HG03196 (cell line): ENCODE results near the gene CTSE.

Source experiments
- ATAC-seq: cut with Tn5 transposase; IDR thresholded peaks from one replicate; pipeline ENCODE4 v1.9.1; 2021; ENCODE audit not compliant: unreplicated experiment

CTSE gene

DNA sequence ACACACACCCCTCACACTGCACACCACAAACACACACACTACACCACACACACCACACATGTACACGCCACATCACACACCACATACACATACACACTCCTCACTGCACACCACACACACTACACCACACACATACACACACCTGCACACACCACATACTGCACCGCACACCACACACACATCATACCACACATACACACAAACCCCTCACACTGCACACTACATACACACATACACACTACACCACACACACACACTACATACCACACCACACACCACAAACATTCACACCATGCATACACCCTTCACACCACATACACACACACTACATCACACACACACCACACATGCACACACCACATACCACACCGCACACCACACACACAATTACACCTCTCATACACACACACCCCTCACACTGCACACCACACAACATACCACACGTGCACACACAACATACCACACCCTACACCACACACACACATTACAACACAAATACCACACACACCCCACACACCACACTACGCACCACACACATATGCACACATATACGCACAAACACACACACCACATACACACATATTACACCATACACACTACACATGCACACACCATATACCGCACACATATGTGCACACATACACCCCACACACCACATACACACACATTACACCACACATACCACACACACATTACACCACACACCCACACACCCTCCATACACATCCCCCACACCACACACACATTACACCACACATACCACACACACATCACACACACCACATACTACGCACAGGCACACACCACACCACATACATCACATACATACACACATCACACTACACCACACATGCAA is 50.1 kb downstream of the CTSE start:
- no peak for ATAC-seq

DNA sequence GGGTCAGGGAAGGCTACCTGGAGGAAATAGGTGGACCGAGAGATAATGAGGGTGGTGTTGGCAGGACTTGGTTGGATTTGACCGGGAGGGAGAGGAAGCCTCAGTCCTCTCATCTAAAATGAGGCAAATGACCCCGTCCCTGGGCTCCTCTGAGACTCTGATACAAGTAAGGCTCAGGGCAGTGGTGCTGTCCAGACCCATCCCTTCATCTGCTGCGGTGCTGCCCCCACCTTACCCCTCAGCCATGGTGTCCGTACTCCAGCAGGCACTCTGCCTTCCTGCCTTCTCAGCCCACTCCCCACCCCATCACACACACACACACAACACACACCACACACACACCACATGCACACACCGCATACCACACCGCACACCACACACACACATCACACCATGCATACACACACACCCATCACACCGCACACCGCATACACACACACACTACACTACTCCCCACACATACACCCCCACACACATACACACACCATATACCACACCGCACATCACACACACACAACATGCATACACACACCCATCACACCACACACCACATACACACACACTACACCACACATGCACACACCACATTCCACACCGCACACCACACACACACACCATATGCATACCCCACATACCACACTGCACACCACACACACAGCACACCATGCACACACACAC is 51.1 kb downstream of the CTSE start:
- no peak for ATAC-seq

DNA sequence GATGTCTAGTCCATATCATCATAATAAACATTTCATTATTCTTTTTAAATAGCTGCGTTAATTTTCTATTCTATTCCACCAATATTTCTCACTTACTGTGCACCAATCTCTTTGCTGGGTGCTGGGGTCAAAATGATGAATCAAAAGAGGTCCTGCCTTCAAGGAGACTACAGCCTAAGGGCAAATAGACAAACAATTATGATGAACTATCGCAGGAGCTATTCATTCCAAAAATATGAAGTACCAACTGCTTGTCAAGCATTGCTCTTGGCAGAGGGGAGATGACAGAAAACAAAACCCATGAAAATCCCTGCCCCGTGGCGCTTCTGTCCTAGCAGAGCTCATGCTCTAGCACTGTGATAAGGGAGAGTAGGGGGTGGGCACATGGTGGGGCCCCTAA is 51.6 kb downstream of the CTSE start:
- ATAC-seq: no peak

DNA sequence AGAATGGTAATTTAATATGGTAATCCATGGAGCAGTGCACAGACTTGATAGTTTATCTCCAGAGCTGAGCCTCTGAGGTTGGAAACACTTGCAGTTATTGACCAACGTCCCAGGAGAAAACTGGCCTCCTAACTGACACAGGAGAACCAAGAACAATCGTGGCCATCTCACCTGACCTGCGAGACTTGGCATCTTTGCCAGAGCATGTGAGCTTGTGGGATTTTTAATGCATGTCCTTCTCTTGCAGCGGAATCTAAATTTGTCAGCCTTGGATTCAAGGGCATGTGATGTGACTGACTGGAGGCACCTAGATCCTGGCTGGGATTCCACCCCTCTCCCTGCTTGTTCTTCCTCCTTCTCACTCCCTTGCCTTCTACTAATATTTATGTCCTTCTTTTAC is 52.6 kb downstream of the CTSE start:
- no peak for ATAC-seq

DNA sequence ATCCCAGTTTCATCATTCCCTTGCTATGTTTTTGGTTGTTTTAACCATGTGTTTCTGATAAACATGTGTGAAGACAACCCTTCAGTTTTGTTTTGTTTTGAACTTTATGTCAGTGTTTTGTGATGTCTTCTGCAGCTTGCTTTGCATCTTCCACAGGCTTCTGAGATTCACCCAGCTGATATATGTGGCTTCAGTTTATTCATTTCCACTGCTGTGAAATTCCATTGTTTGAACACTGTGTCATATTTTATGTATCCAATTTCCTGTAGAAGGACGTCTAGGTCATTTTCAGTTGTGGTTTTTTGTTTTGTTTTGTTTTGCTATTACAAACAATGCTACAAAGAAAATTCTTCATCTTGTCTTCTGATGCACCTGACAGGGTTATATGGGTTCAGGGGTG is 53.2 kb downstream of the CTSE start:
- ATAC-seq: no peak

DNA sequence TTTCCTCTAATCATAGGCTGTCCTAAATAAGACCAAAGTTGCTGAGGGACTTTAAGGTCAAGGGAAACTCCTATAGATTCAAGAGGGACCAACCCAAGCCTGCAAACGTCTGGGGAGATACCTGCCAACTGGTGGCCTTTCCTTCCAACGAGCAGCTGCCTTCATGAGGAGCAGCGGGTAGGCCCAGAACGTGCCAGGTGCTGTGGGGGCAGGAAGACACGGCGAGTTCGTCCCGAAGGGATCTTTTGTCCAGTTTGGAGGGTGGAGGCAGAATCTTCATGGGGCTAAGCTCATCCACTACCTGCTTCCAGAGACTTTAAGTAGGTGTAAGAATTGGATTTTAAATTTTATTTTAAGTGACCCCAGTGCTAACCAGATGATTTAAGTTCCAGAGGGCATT is 54.5 kb downstream of the CTSE start:
- ATAC-seq: no peak

DNA sequence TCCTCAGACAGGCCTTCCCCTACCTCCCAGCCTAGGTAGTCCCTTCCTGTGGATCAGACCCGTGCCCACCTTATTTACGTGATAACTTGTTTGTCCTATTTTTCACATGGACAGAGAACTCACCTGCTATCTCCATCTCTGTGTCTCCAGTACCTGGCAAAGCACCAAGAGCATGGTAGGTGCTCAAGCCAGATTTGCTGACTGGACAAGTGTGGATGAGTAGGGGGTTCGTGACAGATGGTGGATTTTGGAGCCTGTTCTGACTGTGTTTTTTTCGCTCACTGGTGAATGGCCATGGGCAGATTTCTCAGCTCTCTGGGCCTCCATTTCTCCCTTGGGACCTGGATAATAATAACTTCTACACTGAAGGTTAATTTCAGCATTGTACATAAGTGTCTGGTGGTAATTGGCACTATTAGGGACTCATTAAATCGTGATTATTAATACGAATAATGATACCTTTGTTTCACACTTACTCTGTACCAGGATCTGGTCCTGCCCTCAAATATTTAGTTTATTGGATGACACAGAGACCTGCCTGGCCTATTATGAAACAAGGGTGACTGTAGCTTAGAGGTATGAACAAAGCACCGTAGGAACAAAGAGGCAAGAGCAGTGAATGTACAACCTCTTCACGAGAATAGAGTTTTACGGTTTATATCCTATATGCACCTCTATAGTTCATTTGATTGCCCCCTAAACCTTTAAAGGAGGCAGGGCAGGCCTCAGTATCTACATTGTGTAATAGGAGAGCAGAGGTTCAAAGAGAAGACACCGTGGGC is 56.0 kb downstream of the CTSE start:
- no peak for ATAC-seq

DNA sequence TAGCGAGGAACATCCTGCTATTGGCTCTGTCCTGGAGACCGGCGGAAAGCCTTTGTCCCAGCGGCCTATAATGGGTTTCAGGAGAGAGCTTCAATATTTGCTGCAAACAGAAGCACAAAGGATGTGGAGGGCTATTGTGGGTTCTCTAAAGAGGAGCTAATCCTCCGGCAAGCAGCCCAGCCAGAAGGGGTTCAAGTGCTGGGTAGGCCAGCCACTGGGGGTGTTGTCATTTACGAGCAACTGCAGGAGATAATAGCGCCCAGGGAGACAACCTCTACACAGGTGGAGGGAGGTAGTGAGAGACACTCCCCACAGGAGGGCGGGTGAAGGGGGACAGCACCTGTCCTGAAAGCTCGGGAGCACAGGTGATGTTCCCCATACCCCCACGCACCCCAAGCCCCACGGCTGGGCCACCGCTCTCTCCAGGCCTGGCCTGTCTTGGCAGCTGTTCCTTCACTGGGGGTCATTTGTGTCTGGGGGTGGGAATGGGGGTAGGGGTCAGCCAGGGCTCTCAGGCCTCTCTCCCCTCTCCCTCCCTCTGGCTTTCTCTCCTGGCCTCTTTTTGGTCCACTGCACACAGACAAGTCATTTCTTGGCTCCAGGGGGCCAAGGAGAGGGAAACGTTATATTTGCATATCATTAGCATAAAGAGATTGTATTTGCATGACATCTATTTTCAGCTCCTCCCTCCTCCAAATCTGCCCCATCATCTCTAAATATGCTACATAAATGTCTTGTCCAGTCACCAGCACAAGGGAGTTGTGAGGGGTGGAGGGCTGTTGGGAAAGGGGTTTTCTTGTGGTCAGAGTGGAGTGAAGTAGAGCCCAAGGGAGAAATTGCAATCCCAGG is 58.4 kb downstream of the CTSE start:
- no peak for ATAC-seq

DNA sequence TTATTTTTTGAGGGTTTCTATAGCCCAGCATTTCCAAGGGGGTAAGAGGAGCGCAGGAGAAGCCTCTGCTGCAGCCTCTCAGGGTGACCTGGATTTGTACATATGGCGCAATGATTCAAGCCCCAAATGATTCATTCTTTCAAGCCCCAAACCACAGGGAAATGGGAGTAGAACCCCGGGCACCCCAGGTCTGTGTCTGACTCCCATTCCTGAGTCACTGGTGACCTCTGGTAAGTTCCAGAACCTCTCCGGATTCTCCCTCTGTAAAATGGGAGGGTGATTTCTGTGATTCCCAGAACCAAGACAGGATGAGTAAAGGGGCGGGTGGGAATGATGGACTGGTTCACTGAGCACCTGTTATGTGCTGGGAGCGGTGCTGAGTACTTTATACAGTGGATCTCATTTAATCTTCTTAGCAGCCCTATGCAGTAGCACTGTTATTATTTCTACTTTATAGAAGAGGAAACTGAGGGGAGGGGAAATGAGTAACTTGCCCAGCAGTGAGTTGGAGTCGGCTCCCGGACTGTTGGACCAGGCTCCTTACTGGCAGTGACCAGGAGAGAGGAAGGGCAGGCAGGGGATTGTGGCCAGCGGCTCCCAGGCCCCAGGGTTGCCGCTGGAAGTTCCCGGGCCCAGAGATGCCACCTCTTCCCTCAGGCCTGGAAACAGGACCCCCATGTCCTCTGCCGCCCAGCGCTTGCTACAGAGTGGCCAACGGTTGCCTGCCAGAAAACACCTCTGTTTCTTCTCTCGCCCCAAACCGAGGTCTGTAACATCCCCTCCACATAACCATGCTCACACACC is 60.1 kb downstream of the CTSE start:
- ATAC-seq: no peak

DNA sequence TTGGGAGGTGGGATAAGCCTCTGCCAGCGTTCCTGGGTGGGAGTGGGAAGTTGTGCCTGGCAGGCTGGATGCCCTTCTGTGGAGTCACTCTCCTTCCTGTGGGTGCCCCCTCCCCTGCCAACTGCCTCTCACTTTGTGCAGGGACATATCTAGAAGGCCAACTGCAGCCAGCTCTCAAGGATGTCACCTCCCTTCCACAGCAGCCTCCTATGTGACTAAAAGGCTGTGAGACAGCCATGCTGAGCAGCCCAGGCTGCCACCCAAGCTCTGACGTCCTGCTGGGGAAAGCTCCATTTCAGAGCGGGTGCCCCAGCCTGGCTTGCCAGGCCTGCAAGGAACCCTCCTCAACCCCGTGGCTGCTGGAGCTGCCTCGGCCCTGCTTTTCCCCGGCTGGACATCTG is 60.9 kb downstream of the CTSE start:
- ATAC-seq: no peak

DNA sequence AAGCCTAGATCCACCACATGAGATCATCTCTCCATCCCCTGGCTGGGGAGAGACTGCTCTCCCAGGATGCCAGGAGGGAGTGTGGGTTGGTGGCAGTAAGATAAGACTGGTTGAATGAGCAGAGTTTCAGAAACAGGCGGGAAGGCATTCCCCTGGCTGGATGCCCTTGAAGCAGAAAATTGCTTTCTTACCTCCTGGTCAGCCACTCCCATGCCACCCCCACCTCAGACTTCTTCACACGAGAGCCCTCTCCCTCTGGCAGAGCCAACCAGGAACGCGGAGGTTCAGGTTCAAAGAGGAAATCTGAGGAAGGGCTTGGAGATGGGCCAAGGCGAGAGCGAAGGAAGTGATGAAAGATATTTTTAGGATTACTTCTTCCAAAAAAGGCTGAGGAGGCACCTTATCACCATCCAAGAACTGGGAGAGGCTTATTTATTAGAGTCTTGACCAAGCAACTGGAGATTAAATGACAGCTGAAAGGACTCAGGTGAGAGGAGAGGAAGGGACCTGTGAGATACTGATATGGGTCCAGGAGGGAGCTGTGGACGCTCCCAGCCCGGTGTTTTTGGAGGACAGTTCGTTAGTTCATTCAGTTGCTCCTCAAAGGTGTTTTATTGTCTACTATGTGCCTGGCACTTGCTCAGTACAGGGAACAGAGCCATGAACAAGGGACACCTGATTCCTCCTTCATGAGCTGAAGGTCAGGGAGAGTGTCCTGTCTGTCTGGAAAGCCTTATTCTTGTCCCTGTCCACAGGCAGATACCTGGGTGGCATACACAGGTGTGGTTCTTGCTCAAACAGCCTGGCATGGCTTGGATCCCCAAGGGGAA is 61.5 kb downstream of the CTSE start:
- no peak for ATAC-seq

DNA sequence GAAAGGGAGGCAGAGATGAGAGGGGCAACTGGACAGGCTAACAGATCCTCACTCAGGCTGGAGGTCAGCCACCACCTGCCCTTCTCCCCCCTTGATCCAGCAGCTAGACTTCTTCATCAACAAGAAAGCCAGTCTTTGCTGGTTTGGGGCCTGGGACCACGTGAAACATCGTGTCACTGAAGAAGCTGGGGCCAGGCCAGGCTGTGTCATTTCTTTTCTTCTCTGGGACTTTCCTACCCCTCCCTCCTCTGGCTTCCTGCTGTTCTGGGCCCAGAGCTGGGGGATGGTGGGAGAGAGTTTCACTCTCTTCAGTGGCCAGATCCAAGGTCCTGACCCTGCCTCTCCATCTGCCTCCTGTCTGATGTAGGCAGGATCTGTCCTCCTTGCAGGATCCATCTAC is 62.3 kb downstream of the CTSE start:
- no peak for ATAC-seq

DNA sequence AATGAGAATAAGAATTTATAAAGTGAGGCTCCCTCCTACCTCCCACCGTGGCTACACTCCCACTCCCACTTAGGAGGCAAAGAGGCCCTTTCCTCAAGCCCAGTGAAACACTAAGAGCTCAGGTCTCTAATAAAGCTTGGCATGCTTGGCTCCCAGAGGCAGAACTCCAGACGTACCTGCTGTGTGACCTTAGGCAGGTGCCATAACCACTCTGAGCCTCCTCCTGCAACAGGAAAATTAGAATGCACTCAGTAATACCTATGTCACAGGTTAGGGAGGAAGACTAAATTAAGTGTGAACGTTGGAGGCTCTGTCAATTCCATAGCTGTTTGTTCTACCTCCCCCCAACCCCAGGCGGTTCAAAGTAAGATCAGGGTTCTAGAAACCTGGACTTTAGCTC is 63.9 kb downstream of the CTSE start:
- no peak for ATAC-seq
